ENCODE results near the gene DDIT4.

GRCh38 chr10:72275351-72276012, 1.8 kb downstream of the DDIT4 start:
- TF ChIP-seq CTCF (IDR thresholded peaks at IDR 0.05), result no peak
- peak; percentile 21 for TF ChIP-seq POLR2AphosphoS5 (IDR thresholded peaks at IDR 0.05)
